Glutamatergic neuron (in vitro differentiated cells): ENCODE data around the gene BCL11A. TPM values are rescaled to one million over a fixed set of nuclear protein-coding genes. Genes with fewer than 3 reads are reported as not detected.

Experiments
- DNase-seq: peaks from one replicate; pipeline ENCODE4 v3.0.0; 2022
- H3K27ac Mint-ChIP-seq: one replicate; pipeline ENCODE4 v1.8.0; 2020; ENCODE audit warnings: mild to moderate bottlenecking, mixed read lengths, inconsistent platforms; ENCODE audit not compliant: unreplicated experiment
- H3K27me3 Mint-ChIP-seq: one replicate; pipeline ENCODE4 v1.8.0; 2020; ENCODE audit warnings: mild to moderate bottlenecking, moderate library complexity, mixed read lengths, inconsistent platforms; ENCODE audit not compliant: unreplicated experiment
- H3K36me3 Mint-ChIP-seq: one replicate; pipeline ENCODE4 v1.8.0; 2020; ENCODE audit warnings: mild to moderate bottlenecking, mixed read lengths, inconsistent platforms; ENCODE audit not compliant: unreplicated experiment
- H3K4me1 Mint-ChIP-seq: one replicate; pipeline ENCODE4 v1.8.0; 2020; ENCODE audit warnings: mild to moderate bottlenecking, low read depth, mixed read lengths, inconsistent platforms; ENCODE audit not compliant: unreplicated experiment
- H3K4me3 Mint-ChIP-seq: one replicate; pipeline ENCODE4 v1.8.0; 2020; ENCODE audit warnings: mild to moderate bottlenecking, mixed read lengths, inconsistent platforms; ENCODE audit not compliant: unreplicated experiment
- H3K9me3 Mint-ChIP-seq: one replicate; pipeline ENCODE4 v1.8.0; 2020; ENCODE audit warnings: mild to moderate bottlenecking, moderate library complexity, mixed read lengths, inconsistent platforms; ENCODE audit not compliant: unreplicated experiment
- total RNA-seq: library from RNA; stranded (reverse); fragmentation: NEBNext Ultra II Directional; extraction: Animal tissue kit (Norgen Biotek cat#: 25700); gene quantifications from one replicate; pipeline ENCODE4 v1.2.1, GENCODE V29; 2021; ENCODE audit not compliant: unreplicated experiment
- TF ChIP-seq, protein P1 (sequence below): fragments of 200-600 bp; sonication (generic); IDR thresholded peaks from one replicate; pipeline ENCODE4 v1.5.0; 2021; ENCODE audit not compliant: partially characterized antibody, unreplicated experiment

The BCL11A gene
- total RNA-seq, 1 donor from 2014 or later, result 29.1 TPM

DNA sequence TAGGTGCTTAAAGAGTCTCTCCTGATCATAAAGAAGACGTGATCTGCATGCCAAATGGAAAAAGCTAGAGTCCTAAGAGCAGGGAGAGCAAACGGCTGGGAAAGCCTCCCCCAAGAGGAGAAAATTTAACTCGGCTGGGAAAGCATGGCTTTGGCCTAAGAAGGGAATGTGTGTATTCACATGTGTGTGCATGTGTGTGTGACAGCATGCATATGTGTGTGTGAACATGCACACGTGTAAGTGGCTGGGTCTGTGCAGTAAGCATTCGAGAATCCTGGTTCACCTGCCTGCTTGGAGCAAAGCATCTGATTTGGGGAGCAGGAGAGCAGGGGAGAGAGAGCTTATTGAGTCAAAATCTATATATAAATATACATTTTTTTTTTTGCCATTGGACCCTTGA lies 30.1 kb upstream of the BCL11A start:
- H3K36me3 Mint-ChIP-seq, result no peaks in the 10 kb centered on the region
- H3K4me3 Mint-ChIP-seq, result no peak overlapping the region
- no peaks in the 10 kb centered on the region for H3K9me3 Mint-ChIP-seq
- no peak overlapping the region for H3K27ac Mint-ChIP-seq
- TF ChIP-seq, protein P1, sequence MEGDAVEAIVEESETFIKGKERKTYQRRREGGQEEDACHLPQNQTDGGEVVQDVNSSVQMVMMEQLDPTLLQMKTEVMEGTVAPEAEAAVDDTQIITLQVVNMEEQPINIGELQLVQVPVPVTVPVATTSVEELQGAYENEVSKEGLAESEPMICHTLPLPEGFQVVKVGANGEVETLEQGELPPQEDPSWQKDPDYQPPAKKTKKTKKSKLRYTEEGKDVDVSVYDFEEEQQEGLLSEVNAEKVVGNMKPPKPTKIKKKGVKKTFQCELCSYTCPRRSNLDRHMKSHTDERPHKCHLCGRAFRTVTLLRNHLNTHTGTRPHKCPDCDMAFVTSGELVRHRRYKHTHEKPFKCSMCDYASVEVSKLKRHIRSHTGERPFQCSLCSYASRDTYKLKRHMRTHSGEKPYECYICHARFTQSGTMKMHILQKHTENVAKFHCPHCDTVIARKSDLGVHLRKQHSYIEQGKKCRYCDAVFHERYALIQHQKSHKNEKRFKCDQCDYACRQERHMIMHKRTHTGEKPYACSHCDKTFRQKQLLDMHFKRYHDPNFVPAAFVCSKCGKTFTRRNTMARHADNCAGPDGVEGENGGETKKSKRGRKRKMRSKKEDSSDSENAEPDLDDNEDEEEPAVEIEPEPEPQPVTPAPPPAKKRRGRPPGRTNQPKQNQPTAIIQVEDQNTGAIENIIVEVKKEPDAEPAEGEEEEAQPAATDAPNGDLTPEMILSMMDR, result no peak
- H3K27me3 Mint-ChIP-seq, result peaks cover 2% of the 10 kb centered on the region
- no peak for DNase-seq
- no peaks in the 10 kb centered on the region for H3K4me1 Mint-ChIP-seq

DNA sequence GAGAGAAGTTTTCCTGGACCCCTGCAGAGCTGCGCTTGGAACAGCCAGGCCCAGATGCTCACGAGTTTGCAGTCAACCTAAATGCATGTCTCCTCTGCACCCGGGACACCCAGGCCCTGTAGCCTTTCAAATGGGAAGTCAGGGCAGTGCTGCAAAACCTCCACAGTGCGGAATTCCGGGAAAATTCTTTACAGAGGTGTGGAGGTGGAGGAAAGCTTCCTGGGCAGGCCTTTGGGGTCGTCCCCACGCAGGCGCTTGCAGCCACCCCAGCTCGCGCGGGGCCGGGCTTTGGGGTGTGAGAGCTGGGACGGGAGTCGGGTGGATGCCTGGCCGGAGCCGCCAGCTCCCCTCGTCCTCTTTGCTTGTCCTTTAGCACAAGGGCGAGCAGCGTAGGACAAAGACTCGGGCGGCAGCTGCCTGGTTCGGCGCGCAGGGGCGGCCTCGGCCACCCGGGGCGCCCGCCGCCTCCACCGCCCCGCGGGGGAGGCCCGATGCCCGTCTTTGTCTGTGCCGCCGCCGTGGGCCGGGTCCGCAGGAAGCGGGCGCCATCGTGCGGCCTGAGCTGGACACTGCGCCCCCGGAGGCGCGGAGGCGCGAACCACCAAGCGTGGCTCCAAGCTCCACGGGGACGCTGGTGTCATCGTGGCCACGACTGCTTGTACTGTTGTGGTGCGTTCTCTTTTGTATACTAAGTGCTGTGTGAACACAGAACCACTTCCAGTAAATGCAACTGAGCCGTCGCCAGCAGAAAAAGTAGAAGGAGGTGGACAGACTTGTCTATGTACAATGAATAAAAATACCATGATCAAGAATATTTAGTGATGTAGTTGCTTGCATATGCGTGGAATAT lies 28.2 kb upstream of the BCL11A start:
- Mint-ChIP-seq H3K27me3 (peaks cover 2% of the 10 kb centered on the region), H3K9me3 (no peaks in the 10 kb centered on the region), H3K27ac (peak overlapping the region; percentile 64), H3K4me3 (peak overlapping the region; percentile 75), H3K36me3 (no peaks in the 10 kb centered on the region), H3K4me1 (no peaks in the 10 kb centered on the region)
- TF ChIP-seq, protein P1, result peak; percentile 97
- DNase-seq, result peak; percentile 90

DNA sequence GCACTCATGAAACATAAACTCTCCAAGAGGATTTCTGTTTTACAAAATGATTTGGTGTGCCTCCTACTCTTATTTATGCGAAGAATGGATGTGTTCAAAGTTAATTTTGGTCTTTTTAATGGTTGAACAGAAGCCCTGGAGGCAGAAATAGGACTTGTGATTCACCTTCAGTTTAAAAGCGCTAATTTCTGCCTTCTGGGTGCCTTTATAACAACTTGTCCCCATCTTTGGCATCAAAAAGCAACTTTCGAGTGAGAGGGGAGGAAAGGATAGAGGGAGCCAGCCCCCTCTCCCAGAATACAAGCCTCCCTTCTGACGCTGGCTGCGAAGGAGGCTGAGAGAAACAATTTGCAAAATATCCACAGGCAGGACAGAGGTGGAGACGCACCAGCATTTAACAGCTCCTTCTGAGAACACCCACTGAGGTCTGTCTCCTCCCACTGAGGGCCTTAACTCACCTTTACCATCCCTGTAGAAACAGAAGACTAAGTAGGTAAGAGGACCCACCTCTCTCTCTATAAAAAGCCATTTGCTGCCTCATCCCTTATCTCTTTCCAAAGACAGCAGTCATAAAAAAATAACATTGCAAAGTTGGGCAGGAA lies 24.3 kb upstream of the BCL11A start:
- Mint-ChIP-seq H3K9me3 (peaks cover 1% of the 10 kb centered on the region), H3K4me3 (no peak overlapping the region), H3K27me3 (peaks cover 2% of the 10 kb centered on the region), H3K36me3 (no peaks in the 10 kb centered on the region), H3K27ac (no peak overlapping the region), H3K4me1 (no peaks in the 10 kb centered on the region)
- TF ChIP-seq, protein P1, result no peak
- no peak for DNase-seq

DNA sequence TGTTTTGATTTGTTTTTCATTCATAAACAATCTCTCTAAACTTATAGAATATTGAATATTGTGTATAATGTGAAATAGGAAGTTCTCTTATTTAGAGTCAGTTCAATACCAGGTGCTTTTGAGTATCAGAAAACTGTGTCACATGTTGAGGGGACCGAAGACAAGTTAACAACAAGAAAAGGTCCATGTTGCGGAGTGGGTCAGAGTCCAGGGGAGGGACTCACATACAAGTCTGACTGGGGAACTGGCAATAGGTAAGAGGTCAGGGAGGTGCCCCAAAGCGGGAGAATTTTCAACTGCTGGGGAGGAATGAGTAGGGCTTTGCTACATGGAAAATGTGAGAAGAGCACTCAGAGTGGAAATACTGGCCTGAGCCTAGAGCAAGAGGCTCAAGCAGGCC lies 19.8 kb upstream of the BCL11A start:
- H3K27ac Mint-ChIP-seq, result no peak overlapping the region
- peaks cover 2% of the 10 kb centered on the region for H3K4me1 Mint-ChIP-seq
- peaks cover 1% of the 10 kb centered on the region for H3K9me3 Mint-ChIP-seq
- TF ChIP-seq, protein P1, result no peak
- H3K27me3 Mint-ChIP-seq, result no peaks in the 10 kb centered on the region
- H3K36me3 Mint-ChIP-seq, result no peaks in the 10 kb centered on the region
- H3K4me3 Mint-ChIP-seq, result no peak overlapping the region
- DNase-seq, result no peak

DNA sequence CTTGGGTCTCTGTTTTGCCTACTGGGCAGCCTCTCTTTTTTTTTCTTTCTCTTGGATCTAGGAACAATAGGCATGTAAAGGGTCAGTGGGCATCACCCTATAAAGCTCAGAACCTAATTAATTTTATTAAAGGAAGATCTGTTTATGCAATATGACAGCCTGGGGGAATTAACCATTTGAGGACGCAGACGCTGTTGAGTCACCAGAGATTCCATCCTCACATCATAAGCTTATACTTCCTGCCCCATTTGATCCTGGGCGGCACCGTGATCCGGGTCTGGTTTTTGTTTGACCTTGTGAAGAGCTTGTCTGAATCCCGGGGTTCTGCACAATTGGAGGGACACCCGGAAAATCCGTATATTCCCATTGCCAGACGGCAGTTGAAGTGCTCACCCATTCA lies 16.8 kb upstream of the BCL11A start:
- Mint-ChIP-seq H3K27me3 (no peaks in the 10 kb centered on the region), H3K27ac (no peak overlapping the region), H3K36me3 (no peaks in the 10 kb centered on the region), H3K4me3 (no peak overlapping the region), H3K9me3 (peaks cover 1% of the 10 kb centered on the region), H3K4me1 (peaks cover 6% of the 10 kb centered on the region)
- TF ChIP-seq, protein P1, result no peak
- DNase-seq, result no peak
